ENCODE results near the gene ADAMTS12.

Gene ADAMTS12

GRCh38 chr5:33735072-33735471 is 156.7 kb downstream of the ADAMTS12 start:
- no peak overlapping the region for H3K18ac ChIP-seq (ENCODE audit: low read length)
- H3K4ac ChIP-seq (ENCODE audit: low read length): no peak overlapping the region
- H3K23ac ChIP-seq (ENCODE audit: low read depth, low read length, poor library complexity): no peak overlapping the region
- peaks cover 4 to 18% of the 10 kb centered on the region in 2 donors for H3K36me3 ChIP-seq (replicated peaks in 1 of 2; ENCODE audit: control insufficient read depth in 2 of 2, insufficient read depth in 2 of 2, low read length in 2 of 2)
- no peak overlapping the region for H2AFZ ChIP-seq (ENCODE audit: low read length)
- H2AK5ac ChIP-seq (ENCODE audit: low read depth, low read length): no peak overlapping the region
- no peak for DNase-seq (ENCODE audit: low spot score)
- H3K4me3 ChIP-seq (ENCODE audit: low read length in 2 of 2): no peak overlapping the region
- no peak overlapping the region for H2BK12ac ChIP-seq (ENCODE audit: low read length)
- H3K79me1 ChIP-seq (ENCODE audit: low read depth, low read length): no peaks in the 10 kb centered on the region
- no peak overlapping the region for H2BK5ac ChIP-seq (ENCODE audit: low read length)
- WGBS, 2 donors (ENCODE audit: extremely low coverage in 2 of 2, insufficient read length in 2 of 2, insufficient replicate concordance in 1 of 2): no CpG with 5 or more reads among the region's 4 CpGs
- H3K9me3 ChIP-seq (replicated peaks in 1 of 2; ENCODE audit: control insufficient read depth in 2 of 2, insufficient read depth in 1 of 2, low read depth in 1 of 2, low read length in 2 of 2): no peaks in the 10 kb centered on the region
- H4K8ac ChIP-seq (ENCODE audit: low read depth, low read length): no peak overlapping the region
- no peaks in the 10 kb centered on the region for H3K27me3 ChIP-seq (ENCODE audit: control insufficient read depth in 3 of 3, insufficient read depth in 3 of 3, low read depth in 1 of 3, low read length in 3 of 3)
- no peak overlapping the region for H3K4me2 ChIP-seq (ENCODE audit: insufficient read depth, low read length, poor library complexity, severe bottlenecking)
- H3K4me1 ChIP-seq (ENCODE audit: control insufficient read depth in 2 of 2, insufficient read depth in 1 of 2, low read depth in 1 of 2, low read length in 2 of 2): peaks cover 9 to 14% of the 10 kb centered on the region in 2 donors
- H4K91ac ChIP-seq (ENCODE audit: low read depth, low read length, poor library complexity): no peak overlapping the region
- no peak overlapping the region for H2BK15ac ChIP-seq (ENCODE audit: low read length)
- H2BK120ac ChIP-seq (ENCODE audit: low read depth, low read length): no peak overlapping the region
- H3K14ac ChIP-seq (ENCODE audit: low read length): no peak overlapping the region
- no peak overlapping the region for H3K27ac ChIP-seq (replicated peaks; ENCODE audit: low read length)
- H3K9ac ChIP-seq (ENCODE audit: low read depth, low read length, poor library complexity): no peak overlapping the region

- WGBS, 2 donors (ENCODE audit: extremely low coverage in 2 of 2, insufficient read length in 2 of 2, insufficient replicate concordance in 1 of 2): no CpG with 5 or more reads among the region's 3 CpGs
- no peak overlapping the region for H4K91ac ChIP-seq (ENCODE audit: low read depth, low read length, poor library complexity)
Observed at GRCh38 chr5:33734537-33734936, 157.3 kb downstream of the ADAMTS12 start.

DNA sequence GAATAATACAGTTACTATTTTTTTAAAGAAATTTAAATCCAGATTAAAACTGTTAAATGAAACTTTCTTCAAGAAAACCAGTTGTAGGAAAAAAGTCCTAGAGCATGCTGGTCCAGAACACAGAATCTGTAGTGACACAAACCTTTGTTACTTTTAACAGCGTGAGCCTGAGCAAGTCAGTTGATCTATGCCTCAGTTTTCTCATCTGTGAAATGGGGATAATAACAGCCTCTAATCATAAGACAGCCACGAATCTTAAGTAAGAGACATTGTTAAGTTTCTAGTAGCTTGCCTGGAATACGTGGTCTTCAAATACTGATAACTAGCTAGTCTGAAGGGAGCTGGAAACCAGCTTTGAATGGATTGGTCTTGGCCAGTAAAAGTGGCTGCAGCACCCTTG is 158.6 kb downstream of the ADAMTS12 start:
- H2BK5ac ChIP-seq (ENCODE audit: low read length): no peak overlapping the region
- no peak overlapping the region for H4K91ac ChIP-seq (ENCODE audit: low read depth, low read length, poor library complexity)
- no peak overlapping the region for H3K4ac ChIP-seq (ENCODE audit: low read length)
- no peak overlapping the region for H3K23ac ChIP-seq (ENCODE audit: low read depth, low read length, poor library complexity)
- no peak overlapping the region for H3K14ac ChIP-seq (ENCODE audit: low read length)
- H2BK120ac ChIP-seq (ENCODE audit: low read depth, low read length): no peak overlapping the region
- H3K4me2 ChIP-seq (ENCODE audit: insufficient read depth, low read length, poor library complexity, severe bottlenecking): no peak overlapping the region
- H3K4me1 ChIP-seq (ENCODE audit: control insufficient read depth in 2 of 2, insufficient read depth in 1 of 2, low read depth in 1 of 2, low read length in 2 of 2): peaks cover 9 to 14% of the 10 kb centered on the region in 2 donors
- no peak overlapping the region for H2AK5ac ChIP-seq (ENCODE audit: low read depth, low read length)
- DNase-seq (ENCODE audit: low spot score): no peak
- no peak overlapping the region for H2BK12ac ChIP-seq (ENCODE audit: low read length)
- no peak overlapping the region for H3K27ac ChIP-seq (replicated peaks; ENCODE audit: low read length)
- no peaks in the 10 kb centered on the region for H3K27me3 ChIP-seq (ENCODE audit: control insufficient read depth in 3 of 3, insufficient read depth in 3 of 3, low read depth in 1 of 3, low read length in 3 of 3)
- no peak overlapping the region for H3K18ac ChIP-seq (ENCODE audit: low read length)
- H3K9me3 ChIP-seq (replicated peaks in 1 of 2; ENCODE audit: control insufficient read depth in 2 of 2, insufficient read depth in 1 of 2, low read depth in 1 of 2, low read length in 2 of 2): no peaks in the 10 kb centered on the region
- H4K8ac ChIP-seq (ENCODE audit: low read depth, low read length): no peak overlapping the region
- H2AFZ ChIP-seq (ENCODE audit: low read length): no peak overlapping the region
- WGBS, 2 donors (ENCODE audit: extremely low coverage in 2 of 2, insufficient read length in 2 of 2, insufficient replicate concordance in 1 of 2): no CpG with 5 or more reads among the region's 3 CpGs
- no peaks in the 10 kb centered on the region for H3K79me1 ChIP-seq (ENCODE audit: low read depth, low read length)
- H3K9ac ChIP-seq (ENCODE audit: low read depth, low read length, poor library complexity): no peak overlapping the region
- no peak overlapping the region for H2BK15ac ChIP-seq (ENCODE audit: low read length)
- no peak overlapping the region for H3K4me3 ChIP-seq (ENCODE audit: low read length in 2 of 2)
- H3K36me3 ChIP-seq (replicated peaks in 1 of 2; ENCODE audit: control insufficient read depth in 2 of 2, insufficient read depth in 2 of 2, low read length in 2 of 2): peaks cover 2 to 15% of the 10 kb centered on the region in 2 donors

More at GRCh38 chr5:33734537-33734936, 157.3 kb downstream of the ADAMTS12 start:
- Histone ChIP-seq H3K9me3 (replicated peaks in 1 of 2; ENCODE audit: control insufficient read depth in 2 of 2, insufficient read depth in 1 of 2, low read depth in 1 of 2, low read length in 2 of 2) (no peaks in the 10 kb centered on the region), H2BK5ac (ENCODE audit: low read length) (no peak overlapping the region), H4K8ac (ENCODE audit: low read depth, low read length) (no peak overlapping the region), H3K4me1 (ENCODE audit: control insufficient read depth in 2 of 2, insufficient read depth in 1 of 2, low read depth in 1 of 2, low read length in 2 of 2) (peaks cover 9 to 14% of the 10 kb centered on the region in 2 donors), H3K79me1 (ENCODE audit: low read depth, low read length) (no peaks in the 10 kb centered on the region), H3K27ac (replicated peaks; ENCODE audit: low read length) (no peak overlapping the region), H2BK120ac (ENCODE audit: low read depth, low read length) (no peak overlapping the region), H3K18ac (ENCODE audit: low read length) (no peak overlapping the region), H2AFZ (ENCODE audit: low read length) (no peak overlapping the region), H2BK15ac (ENCODE audit: low read length) (no peak overlapping the region), H2BK12ac (ENCODE audit: low read length) (no peak overlapping the region), H3K4me2 (ENCODE audit: insufficient read depth, low read length, poor library complexity, severe bottlenecking) (no peak overlapping the region), H3K4ac (ENCODE audit: low read length) (no peak overlapping the region), H3K4me3 (ENCODE audit: low read length in 2 of 2) (no peak overlapping the region), H3K14ac (ENCODE audit: low read length) (no peak overlapping the region), H3K9ac (ENCODE audit: low read depth, low read length, poor library complexity) (no peak overlapping the region), H3K23ac (ENCODE audit: low read depth, low read length, poor library complexity) (no peak overlapping the region), H2AK5ac (ENCODE audit: low read depth, low read length) (no peak overlapping the region), H3K27me3 (ENCODE audit: control insufficient read depth in 3 of 3, insufficient read depth in 3 of 3, low read depth in 1 of 3, low read length in 3 of 3) (no peaks in the 10 kb centered on the region), H3K36me3 (replicated peaks in 1 of 2; ENCODE audit: control insufficient read depth in 2 of 2, insufficient read depth in 2 of 2, low read length in 2 of 2) (peaks cover 4 to 13% of the 10 kb centered on the region in 2 donors)
- no peak for DNase-seq (ENCODE audit: low spot score)

DNA sequence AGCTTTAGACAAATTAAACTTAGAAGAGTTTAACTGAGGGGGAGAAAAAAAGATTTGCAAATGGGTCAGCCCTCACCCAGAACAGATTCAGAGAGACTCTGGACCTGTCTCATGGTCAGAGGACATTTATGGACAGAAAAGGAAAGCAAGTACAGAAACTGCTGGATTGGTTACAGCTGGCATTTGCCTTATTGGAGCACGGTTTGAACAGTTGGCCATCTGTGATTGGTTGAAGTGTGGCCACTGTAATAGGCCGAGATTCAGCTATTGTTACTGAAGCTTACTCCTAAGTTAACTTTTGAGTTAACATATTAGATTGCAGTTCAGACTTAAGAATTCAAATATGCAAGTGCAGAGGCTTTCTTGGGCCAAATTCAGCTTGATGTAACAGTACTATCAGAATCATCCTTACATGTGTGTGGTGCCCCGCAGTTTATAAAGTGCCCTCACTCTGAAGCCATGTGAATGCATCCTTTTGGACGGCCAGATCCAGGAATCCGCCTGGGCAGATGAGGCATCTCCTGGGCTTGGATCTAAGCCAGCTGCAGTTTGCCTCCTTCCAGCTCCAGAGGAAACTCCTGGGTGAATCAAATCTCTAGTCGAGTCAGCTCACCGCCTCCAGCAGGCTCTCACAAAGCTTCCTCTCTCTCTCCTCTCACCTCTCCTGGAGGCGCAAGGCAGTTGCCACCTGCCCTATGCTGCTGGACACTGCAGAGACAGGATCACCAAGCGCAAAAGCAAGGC is 165.2 kb downstream of the ADAMTS12 start:
- Histone ChIP-seq H2AK5ac (ENCODE audit: low read depth, low read length) (no peak overlapping the region), H3K27ac (replicated peaks; ENCODE audit: low read length) (no peak overlapping the region), H3K4ac (ENCODE audit: low read length) (no peak overlapping the region), H2BK12ac (ENCODE audit: low read length) (no peak overlapping the region), H2AFZ (ENCODE audit: low read length) (no peak overlapping the region), H3K4me1 (ENCODE audit: control insufficient read depth in 2 of 2, insufficient read depth in 1 of 2, low read depth in 1 of 2, low read length in 2 of 2) (peaks cover 3 to 4% of the 10 kb centered on the region in 2 donors), H3K9ac (ENCODE audit: low read depth, low read length, poor library complexity) (no peak overlapping the region), H3K27me3 (ENCODE audit: control insufficient read depth in 3 of 3, insufficient read depth in 3 of 3, low read depth in 1 of 3, low read length in 3 of 3) (no peaks in the 10 kb centered on the region), H2BK15ac (ENCODE audit: low read length) (no peak overlapping the region), H3K4me3 (ENCODE audit: low read length in 2 of 2) (no peak overlapping the region), H3K4me2 (ENCODE audit: insufficient read depth, low read length, poor library complexity, severe bottlenecking) (no peak overlapping the region), H4K91ac (ENCODE audit: low read depth, low read length, poor library complexity) (no peak overlapping the region), H3K23ac (ENCODE audit: low read depth, low read length, poor library complexity) (no peak overlapping the region), H3K14ac (ENCODE audit: low read length) (no peak overlapping the region), H3K18ac (ENCODE audit: low read length) (no peak overlapping the region), H3K36me3 (replicated peaks in 1 of 2; ENCODE audit: control insufficient read depth in 2 of 2, insufficient read depth in 2 of 2, low read length in 2 of 2) (peaks cover 0 to 15% of the 10 kb centered on the region in 2 donors), H3K9me3 (replicated peaks in 1 of 2; ENCODE audit: control insufficient read depth in 2 of 2, insufficient read depth in 1 of 2, low read depth in 1 of 2, low read length in 2 of 2) (no peaks in the 10 kb centered on the region), H2BK120ac (ENCODE audit: low read depth, low read length) (no peak overlapping the region), H4K8ac (ENCODE audit: low read depth, low read length) (no peak overlapping the region), H3K79me1 (ENCODE audit: low read depth, low read length) (no peaks in the 10 kb centered on the region), H2BK5ac (ENCODE audit: low read length) (no peak overlapping the region)
- DNase-seq (ENCODE audit: low spot score): no peak
- no CpG with 5 or more reads among the region's 9 CpGs for WGBS, 2 donors (ENCODE audit: extremely low coverage in 2 of 2, insufficient read length in 2 of 2, insufficient replicate concordance in 1 of 2)
